Vagina (tissue), 2 donors: ENCODE results near the gene OR2Y1.

Experiments used
- CTCF ChIP-seq, 3 experiments: fragments of 450-650 bp in 2 of 3; fragments of 200-600 bp in 1 of 3; sonication (generic) in 1 of 3; IDR thresholded peaks; one replicate each; pipeline ENCODE4 v1.5.1; 2017 to 2019; ENCODE audit warnings: antibody characterized with exemption in 3 of 3, mild to moderate bottlenecking in 2 of 3, moderate library complexity in 2 of 3
- POLR2A ChIP-seq, 2 donors: fragments of 450-650 bp; IDR thresholded peaks; one replicate each; pipeline ENCODE4 v1.6.1; 2017; ENCODE audit warnings: antibody characterized with exemption in 2 of 2, mild to moderate bottlenecking in 2 of 2, moderate library complexity in 2 of 2
- POLR2AphosphoS5 ChIP-seq, 2 donors: sonication (generic); formaldehyde crosslinking; IDR thresholded peaks; one replicate each; pipeline ENCODE4 v1.9.0; 2017; ENCODE audit warnings: antibody characterized with exemption in 2 of 2, mild to moderate bottlenecking in 2 of 2, low read depth in 1 of 2; ENCODE audit not compliant: insufficient read depth in 1 of 2

DNA sequence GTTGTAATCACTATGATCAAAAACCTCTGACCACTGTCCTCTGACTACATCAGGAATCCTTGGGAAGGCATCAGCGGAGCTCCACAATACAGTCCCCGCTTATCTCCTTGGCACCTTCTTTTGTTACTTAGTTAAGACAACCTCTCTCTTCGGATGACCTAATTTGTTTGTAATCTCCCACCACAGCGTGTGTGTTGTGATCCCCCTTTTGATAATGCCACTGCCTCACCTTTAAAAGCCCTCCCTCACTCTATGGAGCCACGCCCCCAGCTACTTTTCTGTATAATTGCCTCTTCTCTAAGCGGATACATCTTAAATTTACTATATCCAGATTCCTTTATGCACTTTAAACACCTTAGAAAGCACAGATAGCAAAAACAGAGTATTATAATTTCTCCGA, 35.9 kb downstream of the OR2Y1 start:
- TF ChIP-seq CTCF (IDR thresholded peaks at IDR 0.05) = no peak
- TF ChIP-seq POLR2A (IDR thresholded peaks at IDR 0.05) = no peak
- no peak for TF ChIP-seq POLR2AphosphoS5 (IDR thresholded peaks at IDR 0.05; ENCODE audit: insufficient read depth in 1 of 2, low read depth in 1 of 2)
